Lower leg skin (tissue), 3 donors: ENCODE results near the gene APBA2.

Experiments used
- CTCF ChIP-seq, 3 donors: fragments of 450-650 bp; IDR thresholded peaks; one replicate each; pipeline ENCODE4 v1.5.1; 2016; ENCODE audit warnings: antibody characterized with exemption in 3 of 3, mild to moderate bottlenecking in 3 of 3, moderate library complexity in 2 of 3
- POLR2A ChIP-seq, 2 donors: fragments of 450-650 bp; IDR thresholded peaks; one replicate each; pipeline ENCODE4 v1.6.1; 2016 to 2017; ENCODE audit warnings: antibody characterized with exemption in 2 of 2, mild to moderate bottlenecking in 1 of 2, moderate library complexity in 1 of 2

- TF ChIP-seq CTCF (IDR thresholded peaks at IDR 0.05) (no peak), POLR2A (IDR thresholded peaks at IDR 0.05) (no peak)
Observed at GRCh38 chr15:28994831-28995596, 109.2 kb downstream of the APBA2 start.
